ENCODE measurements around the gene CSMD2.

DNA sequence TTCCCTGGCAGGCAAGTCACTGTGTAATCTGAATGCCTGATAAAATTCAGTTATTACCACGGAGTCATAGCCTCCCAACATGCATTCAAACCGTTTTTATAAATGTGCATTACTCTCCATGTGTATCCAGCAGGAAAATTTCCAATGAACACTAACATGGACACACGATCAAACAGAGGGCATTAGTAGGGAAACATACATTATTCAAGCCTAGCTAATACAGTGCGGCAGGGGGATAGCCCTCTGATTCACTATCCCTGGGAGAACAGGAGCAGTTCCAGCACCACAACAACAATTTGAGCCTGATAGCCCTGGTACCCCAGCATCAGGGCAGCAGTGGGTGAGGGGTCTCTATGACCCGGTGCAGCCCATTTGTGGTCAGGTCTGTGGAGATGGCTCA lies 337.0 kb downstream of the CSMD2 start:
- no peak for TF ChIP-seq POLR2A (IDR thresholded peaks at IDR 0.05)
- TF ChIP-seq, protein P1, sequence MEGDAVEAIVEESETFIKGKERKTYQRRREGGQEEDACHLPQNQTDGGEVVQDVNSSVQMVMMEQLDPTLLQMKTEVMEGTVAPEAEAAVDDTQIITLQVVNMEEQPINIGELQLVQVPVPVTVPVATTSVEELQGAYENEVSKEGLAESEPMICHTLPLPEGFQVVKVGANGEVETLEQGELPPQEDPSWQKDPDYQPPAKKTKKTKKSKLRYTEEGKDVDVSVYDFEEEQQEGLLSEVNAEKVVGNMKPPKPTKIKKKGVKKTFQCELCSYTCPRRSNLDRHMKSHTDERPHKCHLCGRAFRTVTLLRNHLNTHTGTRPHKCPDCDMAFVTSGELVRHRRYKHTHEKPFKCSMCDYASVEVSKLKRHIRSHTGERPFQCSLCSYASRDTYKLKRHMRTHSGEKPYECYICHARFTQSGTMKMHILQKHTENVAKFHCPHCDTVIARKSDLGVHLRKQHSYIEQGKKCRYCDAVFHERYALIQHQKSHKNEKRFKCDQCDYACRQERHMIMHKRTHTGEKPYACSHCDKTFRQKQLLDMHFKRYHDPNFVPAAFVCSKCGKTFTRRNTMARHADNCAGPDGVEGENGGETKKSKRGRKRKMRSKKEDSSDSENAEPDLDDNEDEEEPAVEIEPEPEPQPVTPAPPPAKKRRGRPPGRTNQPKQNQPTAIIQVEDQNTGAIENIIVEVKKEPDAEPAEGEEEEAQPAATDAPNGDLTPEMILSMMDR (IDR thresholded peaks at IDR 0.05), result no peak
- no peak for TF ChIP-seq POLR2AphosphoS5 (IDR thresholded peaks at IDR 0.05)
- TF ChIP-seq EP300 (IDR thresholded peaks at IDR 0.05), result no peak

Data from upper lobe of left lung (tissue), 4 donors.